ENCODE measurements around the gene MDP1.
"Not testable (repeated sequence)": the region's sequence is repeated elsewhere in the genome, so short reads cannot be mapped to it uniquely, and the experiment has no call there.

MDP1 gene

DNA sequence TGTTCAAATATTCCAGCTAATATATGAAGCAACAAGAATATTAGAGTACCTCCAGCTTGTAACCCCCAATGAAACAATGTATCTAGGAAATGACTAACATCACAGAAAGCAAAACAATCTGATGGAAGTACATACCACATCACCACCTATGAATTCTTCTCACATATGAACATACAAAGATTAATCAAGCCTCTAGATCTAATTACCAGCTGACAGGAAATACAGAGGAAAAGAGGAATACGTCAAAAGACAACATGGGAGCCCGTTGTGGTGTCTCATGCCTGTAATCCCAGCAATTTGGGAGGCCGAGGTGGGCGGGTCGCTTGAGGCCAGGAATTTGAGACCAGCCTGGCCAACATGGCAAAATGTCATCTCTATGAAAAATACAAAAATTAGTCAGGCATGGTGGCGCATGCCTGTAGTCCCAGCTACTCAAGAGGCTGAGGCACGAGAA lies 8.8 kb upstream of the MDP1 start:
- DNase-seq (ENCODE audit: insufficient read length) (no peak), FAIRE-seq (no peak)
- TF ChIP-seq POLR2A (IDR thresholded peaks at IDR 0.05; ENCODE audit: low read depth, low read length) = no peak
- TF ChIP-seq TAF1 (IDR thresholded peaks at IDR 0.05; ENCODE audit: borderline replicate concordance, low read depth, low read length) = no peak
- no peak for TF ChIP-seq POLR2AphosphoS5 (IDR thresholded peaks at IDR 0.05; ENCODE audit: low read depth, low read length)

DNA sequence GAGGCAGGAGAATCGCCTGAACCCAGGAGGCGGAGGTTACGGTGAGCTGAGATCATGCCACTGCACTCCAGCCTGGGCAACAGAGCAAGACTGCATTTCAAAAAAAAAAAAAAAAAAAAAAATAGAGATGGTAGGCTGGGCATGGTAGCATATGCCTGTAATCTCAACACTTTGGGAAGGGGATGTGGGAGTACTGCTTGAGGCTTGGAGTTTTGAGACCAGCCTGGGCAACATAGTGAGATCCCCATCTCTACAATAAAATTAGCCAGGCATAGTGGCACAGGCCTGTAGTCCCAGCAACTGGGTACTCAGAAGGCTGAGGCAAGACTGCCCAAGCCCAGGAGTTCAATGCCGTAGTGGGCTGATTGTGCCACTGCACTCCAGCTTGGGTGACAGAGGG lies 7.1 kb upstream of the MDP1 start:
- not testable (repeated sequence) for FAIRE-seq; DNase-seq (ENCODE audit: insufficient read length)

DNA sequence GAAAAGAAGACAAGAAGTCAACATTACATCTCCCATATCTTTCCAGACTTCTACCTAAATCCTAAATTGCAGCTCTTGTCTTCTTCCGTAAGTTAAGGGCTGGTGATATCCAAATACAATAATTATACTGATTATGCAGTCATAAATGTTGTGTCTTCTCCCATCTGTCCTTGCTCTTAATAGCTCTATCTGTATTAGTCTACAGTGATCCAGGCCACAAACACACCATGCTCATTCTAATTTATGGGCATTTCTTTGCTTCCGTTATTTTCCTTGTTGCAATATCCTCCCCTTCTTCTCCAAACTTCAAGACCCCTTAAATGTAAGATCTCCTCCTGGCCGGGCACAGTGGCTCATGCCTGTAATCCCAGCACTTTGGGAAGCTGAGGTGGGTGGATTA lies 3.7 kb upstream of the MDP1 start:
- TF ChIP-seq POLR2AphosphoS5 (IDR thresholded peaks at IDR 0.05; ENCODE audit: low read depth, low read length) (no peak), TAF1 (IDR thresholded peaks at IDR 0.05; ENCODE audit: borderline replicate concordance, low read depth, low read length) (no peak), POLR2A (IDR thresholded peaks at IDR 0.05; ENCODE audit: low read depth, low read length) (no peak)
- DNase-seq (ENCODE audit: insufficient read length) = no peak
- no peak for FAIRE-seq

DNA sequence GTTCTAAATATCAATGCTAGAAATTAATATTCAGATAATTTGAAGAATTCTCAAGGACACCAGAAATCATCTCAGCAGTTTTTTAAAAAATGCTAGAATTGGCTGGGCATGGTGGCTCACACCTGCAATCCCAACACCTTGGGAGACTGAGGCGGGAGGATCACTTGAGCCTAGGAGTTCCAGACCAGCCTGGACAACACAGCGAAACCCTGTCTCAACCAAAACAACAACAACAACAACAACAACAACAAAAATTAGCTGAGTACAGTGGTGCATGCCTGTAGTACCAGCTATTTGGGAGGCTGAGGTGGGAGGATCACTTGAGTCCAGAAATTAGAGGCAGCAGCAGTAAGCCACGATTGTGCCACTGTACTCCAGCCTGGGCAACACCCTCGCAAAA lies 3.2 kb upstream of the MDP1 start:
- TF ChIP-seq POLR2A (IDR thresholded peaks at IDR 0.05; ENCODE audit: low read depth, low read length) (no peak), TAF1 (IDR thresholded peaks at IDR 0.05; ENCODE audit: borderline replicate concordance, low read depth, low read length) (no peak), POLR2AphosphoS5 (IDR thresholded peaks at IDR 0.05; ENCODE audit: low read depth, low read length) (no peak)
- no peak for FAIRE-seq
- no peak for DNase-seq (ENCODE audit: insufficient read length)

DNA sequence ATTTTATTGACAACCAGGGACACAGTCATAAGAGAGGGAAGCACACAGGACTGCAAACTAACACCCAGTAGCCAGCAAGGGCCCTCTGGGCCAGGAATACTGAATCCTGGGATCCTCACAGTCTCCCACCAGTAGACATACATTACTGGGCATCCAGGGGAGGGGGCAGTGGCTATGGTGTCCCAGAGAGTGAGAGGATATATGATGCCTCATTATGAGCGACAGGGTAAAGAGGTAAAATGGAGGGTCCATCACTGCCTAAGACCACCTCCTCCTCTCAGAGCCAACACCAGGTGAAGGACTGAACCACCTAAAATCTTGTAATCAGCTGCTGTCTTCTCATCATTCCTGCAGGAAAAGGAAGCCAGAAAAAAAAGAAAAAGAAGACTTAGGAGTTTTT lies 1.0 kb upstream of the MDP1 start:
- not testable (repeated sequence) for FAIRE-seq; DNase-seq (ENCODE audit: insufficient read length)

DNA sequence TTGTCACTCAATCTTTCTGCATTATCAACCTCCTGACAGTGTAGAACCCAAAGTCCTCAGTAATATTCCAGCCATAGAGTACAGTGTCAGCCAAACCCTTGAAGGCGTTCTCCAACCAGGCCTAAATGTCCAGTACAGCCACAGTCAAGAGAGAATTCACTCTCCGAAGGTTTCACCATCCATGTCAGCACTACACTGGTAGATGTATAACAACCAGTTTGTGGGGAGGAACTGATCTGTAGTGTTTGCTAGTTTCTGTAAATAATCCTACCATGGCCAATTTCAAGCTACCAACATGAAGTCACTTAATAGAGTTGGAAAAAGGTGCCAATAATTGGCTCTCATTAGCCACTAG lies 456 bp upstream of the MDP1 start:
- no peak for FAIRE-seq
- no peak for TF ChIP-seq POLR2AphosphoS5 (IDR thresholded peaks at IDR 0.05; ENCODE audit: low read depth, low read length)
- no peak for TF ChIP-seq POLR2A (IDR thresholded peaks at IDR 0.05; ENCODE audit: low read depth, low read length)
- no peak for TF ChIP-seq TAF1 (IDR thresholded peaks at IDR 0.05; ENCODE audit: borderline replicate concordance, low read depth, low read length)
- DNase-seq (ENCODE audit: insufficient read length) = no peak

DNA sequence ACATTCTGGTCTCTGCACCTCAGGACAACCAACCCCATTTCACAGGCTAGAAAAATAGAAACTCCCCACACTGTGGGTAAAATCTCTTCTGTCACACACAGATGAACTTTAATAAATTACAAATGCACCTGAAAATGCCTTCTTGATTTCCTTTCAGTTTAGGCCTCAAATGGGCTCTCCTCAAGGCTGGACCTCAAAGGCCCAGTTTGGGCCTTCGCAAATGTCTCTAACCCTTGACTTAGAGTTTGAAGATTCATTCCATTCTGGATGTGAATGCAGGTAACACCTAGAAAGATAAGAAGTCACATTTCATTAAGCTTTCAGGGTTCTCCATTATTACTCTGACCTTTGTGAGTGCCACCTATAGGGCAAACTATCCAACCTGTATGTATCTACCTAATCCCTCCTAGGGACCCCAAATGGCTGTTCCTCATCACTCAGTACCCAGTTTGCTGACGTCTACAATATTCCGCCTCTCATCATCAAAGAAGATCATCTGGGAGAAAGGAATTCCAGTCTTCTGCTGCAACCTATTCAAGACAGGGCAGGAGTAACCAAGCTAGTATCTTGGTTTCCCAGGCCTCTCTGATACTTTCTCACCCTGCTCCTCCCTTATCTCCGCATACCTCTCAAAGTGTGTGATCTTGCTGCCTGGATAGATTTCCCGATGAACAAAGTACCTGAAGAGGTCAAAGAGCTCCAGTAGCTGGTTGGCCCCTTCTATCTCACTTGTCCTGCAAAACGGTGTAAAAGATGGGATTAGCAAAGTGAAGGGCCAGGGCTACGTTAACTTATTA lies 1.8 kb downstream of the MDP1 start:
- no peak for TF ChIP-seq TAF1 (IDR thresholded peaks at IDR 0.05; ENCODE audit: borderline replicate concordance, low read depth, low read length)
- TF ChIP-seq POLR2A (IDR thresholded peaks at IDR 0.05; ENCODE audit: low read depth, low read length) = no peak
- TF ChIP-seq POLR2AphosphoS5 (IDR thresholded peaks at IDR 0.05; ENCODE audit: low read depth, low read length) = no peak
- DNase-seq (ENCODE audit: insufficient read length) = no peak
- no peak for FAIRE-seq

DNA sequence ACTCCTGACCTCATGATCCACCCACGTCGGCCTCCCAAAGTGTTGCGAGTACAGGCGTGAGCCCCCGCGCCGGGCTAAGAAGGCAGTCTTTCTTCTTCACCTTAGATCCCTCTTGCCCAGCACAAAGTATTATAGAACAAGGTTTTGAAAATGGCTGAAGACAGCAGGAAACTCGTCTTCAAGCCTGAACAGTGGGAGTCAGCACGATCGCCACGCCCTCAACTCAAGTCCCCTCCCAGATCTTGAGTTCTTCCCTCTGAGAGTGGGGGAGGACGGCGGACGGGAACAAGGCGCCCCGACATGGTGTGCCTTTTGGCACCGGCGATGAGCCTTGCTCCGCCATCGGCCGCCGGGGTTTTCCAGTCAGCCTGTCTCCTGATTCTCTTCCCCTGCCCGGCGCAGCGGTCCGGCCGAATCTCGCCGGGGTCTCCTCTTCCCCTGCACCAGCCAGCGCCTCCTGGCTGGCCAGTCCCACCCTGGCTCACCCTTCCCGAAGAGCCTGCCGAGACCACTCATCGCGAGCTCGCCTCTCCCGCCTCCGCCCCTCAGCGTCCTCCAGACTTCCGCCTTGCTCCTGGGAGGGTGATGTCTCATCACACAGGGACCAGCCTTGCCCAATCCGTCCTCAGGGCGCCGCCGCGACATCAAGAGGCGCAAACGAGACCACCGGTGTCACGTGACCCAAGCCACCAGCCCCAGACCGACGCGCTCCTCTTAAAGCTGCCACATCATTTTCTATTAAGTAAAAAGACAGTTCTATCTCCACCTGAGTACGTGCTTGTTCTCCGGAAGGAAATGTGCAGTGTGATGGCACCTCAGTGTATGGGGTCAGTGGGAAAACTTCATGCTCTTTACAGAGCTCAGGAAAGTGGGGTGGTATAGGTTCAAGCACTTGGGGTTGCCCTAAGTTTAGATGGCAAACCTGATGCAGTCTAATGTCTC lies 2.7 kb downstream of the MDP1 start, which contains the start of gene CHMP4A:
Gene CHMP4A, minus strand, starts transcription at position 565 of the 942 bp plus-strand sequence. Its CDS starts 49 bp downstream, at position 516.
- peak; percentile 93 for FAIRE-seq
- peak; percentile 90 for DNase-seq (ENCODE audit: insufficient read length)
- TF ChIP-seq POLR2AphosphoS5 (IDR thresholded peaks at IDR 0.05; ENCODE audit: low read depth, low read length) = peak; percentile 97
- peak; percentile 98 for TF ChIP-seq POLR2A (IDR thresholded peaks at IDR 0.05; ENCODE audit: low read depth, low read length)
- peak; percentile 28; the same call in 1 of the 2 replicates for TF ChIP-seq TAF1 (IDR thresholded peaks at IDR 0.05; ENCODE audit: borderline replicate concordance, low read depth, low read length)

DNA sequence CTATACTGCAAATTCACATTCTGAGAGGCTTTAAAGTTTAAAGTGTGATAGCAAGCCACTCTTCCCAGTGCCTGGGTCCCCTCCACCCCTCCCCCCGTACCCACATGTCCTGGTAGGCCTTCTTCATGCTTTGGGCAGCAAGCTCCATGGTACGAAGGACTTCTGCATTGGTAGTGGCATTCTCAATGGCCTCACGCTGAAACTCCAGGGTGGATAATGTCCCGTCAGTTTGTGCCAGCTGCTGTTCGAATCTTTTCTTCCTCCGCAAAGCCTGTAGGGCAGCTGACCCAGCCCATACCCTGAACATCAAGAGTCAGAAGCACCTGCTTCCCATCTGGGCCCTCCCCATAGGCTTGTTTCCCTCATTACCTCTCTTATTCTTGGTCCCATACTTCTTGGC lies 4.6 kb downstream of the MDP1 start:
- DNase-seq (ENCODE audit: insufficient read length) = no peak
- TF ChIP-seq POLR2A (IDR thresholded peaks at IDR 0.05; ENCODE audit: low read depth, low read length) (no peak), TAF1 (IDR thresholded peaks at IDR 0.05; ENCODE audit: borderline replicate concordance, low read depth, low read length) (no peak), POLR2AphosphoS5 (IDR thresholded peaks at IDR 0.05; ENCODE audit: low read depth, low read length) (no peak; the same call in 1 of the 2 replicates)
- FAIRE-seq = no peak

DNA sequence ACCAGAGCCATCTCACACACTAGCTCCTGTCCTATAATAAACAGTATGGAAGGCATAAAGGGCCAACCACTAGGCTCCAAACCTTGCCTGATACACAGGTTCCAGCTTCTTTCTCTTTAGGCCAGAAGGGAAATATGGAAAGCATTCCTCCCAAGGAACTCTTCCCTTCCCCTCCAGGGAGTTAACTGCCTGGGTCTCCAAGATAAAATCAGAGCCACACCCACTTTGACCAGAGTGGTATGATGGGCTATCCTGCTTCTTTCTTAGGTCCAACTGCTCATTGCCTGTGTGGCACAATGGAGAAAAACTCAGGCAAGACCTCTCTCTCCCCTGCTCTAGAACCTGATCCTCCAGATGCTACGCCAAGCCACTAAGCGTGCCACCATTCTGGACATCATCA lies 8.2 kb downstream of the MDP1 start:
- DNase-seq (ENCODE audit: insufficient read length) (no peak), FAIRE-seq (no peak)
- TF ChIP-seq POLR2A (IDR thresholded peaks at IDR 0.05; ENCODE audit: low read depth, low read length) = no peak
- TF ChIP-seq POLR2AphosphoS5 (IDR thresholded peaks at IDR 0.05; ENCODE audit: low read depth, low read length) = no peak
- no peak for TF ChIP-seq TAF1 (IDR thresholded peaks at IDR 0.05; ENCODE audit: borderline replicate concordance, low read depth, low read length)

DNA sequence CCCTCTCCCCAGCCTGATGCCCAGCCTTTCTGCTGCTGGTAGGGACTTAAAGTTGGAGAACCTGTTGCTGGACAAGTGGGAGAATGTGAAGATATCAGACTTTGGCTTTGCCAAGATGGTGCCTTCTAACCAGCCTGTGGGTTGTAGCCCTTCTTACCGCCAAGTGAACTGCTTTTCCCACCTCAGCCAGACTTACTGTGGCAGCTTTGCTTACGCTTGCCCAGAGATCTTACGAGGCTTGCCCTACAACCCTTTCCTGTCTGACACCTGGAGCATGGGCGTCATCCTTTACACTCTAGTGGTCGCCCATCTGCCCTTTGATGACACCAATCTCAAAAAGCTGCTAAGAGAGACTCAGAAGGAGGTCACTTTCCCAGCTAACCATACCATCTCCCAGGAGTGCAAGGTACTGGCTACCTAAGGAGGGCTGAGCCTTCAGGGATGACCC lies 8.7 kb downstream of the MDP1 start:
- no peak for DNase-seq (ENCODE audit: insufficient read length)
- no peak for FAIRE-seq
- TF ChIP-seq POLR2A (IDR thresholded peaks at IDR 0.05; ENCODE audit: low read depth, low read length) (no peak), POLR2AphosphoS5 (IDR thresholded peaks at IDR 0.05; ENCODE audit: low read depth, low read length) (no peak), TAF1 (IDR thresholded peaks at IDR 0.05; ENCODE audit: borderline replicate concordance, low read depth, low read length) (no peak)

All from GM12892 (cell line).